ENCODE measurements around the gene AP3S2. TPM values are rescaled to one million over a fixed set of nuclear protein-coding genes. Genes with fewer than 3 reads are reported as not detected.

The AP3S2 gene
- total and polyA plus RNA-seq, 2 of the 13 experiments (the other 11 are each of a cell fraction or from before 2014, with no cell fraction given) = 17.6 to 44.4 TPM

DNA sequence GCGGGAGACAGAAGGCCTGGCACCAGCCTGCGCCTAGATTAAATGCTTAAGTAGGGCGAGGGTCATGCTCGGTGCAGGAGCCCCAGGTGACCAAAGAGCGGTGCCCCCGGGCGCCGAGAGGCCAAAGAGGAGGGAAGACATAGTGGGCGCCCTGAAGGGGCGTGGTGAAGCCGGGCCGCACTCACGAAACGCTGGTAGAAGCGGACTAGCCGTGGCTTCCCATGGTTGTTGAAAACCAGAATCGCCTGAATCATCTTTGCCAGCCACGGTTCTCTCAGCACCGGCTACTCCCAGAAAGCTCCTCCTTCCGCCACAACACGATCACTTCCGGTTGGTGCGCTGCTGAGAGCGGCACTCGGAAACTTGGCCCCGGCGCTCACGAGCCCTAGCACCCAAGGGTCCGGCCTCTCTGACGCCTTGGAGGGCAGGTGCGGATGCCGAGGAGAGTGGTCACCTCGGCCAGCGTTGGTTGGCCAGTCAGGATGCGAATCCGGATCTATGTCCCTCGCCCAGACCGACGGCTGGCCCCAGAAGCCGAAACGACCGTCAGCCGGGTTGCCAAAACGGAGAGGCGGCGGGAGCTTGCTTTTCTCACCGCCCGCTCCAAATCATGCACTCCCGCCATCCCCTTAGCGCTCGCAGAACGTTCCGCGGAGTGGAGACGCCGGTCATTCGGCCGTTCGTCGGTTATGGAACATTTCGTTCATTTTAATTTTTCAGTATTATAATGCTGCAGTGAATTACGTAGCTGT, at the start of gene AP3S2 (continued):
- TF ChIP-seq, protein P1, sequence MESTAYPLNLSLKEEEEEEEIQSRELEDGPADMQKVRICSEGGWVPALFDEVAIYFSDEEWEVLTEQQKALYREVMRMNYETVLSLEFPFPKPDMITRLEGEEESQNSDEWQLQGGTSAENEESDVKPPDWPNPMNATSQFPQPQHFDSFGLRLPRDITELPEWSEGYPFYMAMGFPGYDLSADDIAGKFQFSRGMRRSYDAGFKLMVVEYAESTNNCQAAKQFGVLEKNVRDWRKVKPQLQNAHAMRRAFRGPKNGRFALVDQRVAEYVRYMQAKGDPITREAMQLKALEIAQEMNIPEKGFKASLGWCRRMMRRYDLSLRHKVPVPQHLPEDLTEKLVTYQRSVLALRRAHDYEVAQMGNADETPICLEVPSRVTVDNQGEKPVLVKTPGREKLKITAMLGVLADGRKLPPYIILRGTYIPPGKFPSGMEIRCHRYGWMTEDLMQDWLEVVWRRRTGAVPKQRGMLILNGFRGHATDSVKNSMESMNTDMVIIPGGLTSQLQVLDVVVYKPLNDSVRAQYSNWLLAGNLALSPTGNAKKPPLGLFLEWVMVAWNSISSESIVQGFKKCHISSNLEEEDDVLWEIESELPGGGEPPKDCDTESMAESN (CRISPR knock-in tag; conservative IDR thresholded peaks at IDR 0.05) = peak; percentile 80
- TF ChIP-seq EEA1 (CRISPR knock-in tag; IDR thresholded peaks at IDR 0.05; ENCODE audit: borderline replicate concordance) (no peak; the same call in 1 of the 2 replicates), ARID2 (CRISPR knock-in tag; IDR thresholded peaks at IDR 0.05; ENCODE audit: borderline replicate concordance) (peak; percentile 70; the same call in 1 of the 2 replicates)
- TF ChIP-seq, protein P2, sequence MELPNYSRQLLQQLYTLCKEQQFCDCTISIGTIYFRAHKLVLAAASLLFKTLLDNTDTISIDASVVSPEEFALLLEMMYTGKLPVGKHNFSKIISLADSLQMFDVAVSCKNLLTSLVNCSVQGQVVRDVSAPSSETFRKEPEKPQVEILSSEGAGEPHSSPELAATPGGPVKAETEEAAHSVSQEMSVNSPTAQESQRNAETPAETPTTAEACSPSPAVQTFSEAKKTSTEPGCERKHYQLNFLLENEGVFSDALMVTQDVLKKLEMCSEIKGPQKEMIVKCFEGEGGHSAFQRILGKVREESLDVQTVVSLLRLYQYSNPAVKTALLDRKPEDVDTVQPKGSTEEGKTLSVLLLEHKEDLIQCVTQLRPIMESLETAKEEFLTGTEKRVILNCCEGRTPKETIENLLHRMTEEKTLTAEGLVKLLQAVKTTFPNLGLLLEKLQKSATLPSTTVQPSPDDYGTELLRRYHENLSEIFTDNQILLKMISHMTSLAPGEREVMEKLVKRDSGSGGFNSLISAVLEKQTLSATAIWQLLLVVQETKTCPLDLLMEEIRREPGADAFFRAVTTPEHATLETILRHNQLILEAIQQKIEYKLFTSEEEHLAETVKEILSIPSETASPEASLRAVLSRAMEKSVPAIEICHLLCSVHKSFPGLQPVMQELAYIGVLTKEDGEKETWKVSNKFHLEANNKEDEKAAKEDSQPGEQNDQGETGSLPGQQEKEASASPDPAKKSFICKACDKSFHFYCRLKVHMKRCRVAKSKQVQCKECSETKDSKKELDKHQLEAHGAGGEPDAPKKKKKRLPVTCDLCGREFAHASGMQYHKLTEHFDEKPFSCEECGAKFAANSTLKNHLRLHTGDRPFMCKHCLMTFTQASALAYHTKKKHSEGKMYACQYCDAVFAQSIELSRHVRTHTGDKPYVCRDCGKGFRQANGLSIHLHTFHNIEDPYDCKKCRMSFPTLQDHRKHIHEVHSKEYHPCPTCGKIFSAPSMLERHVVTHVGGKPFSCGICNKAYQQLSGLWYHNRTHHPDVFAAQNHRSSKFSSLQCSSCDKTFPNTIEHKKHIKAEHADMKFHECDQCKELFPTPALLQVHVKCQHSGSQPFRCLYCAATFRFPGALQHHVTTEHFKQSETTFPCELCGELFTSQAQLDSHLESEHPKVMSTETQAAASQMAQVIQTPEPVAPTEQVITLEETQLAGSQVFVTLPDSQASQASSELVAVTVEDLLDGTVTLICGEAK (IDR thresholded peaks at IDR 0.05) = peak; percentile 96
- TF ChIP-seq, protein P2 (CRISPR knock-in tag; IDR thresholded peaks at IDR 0.05) = peak; percentile 94

All from HepG2 (cell line).